HepG2 (cell line): ENCODE results near the gene HOXC9. TPM values are rescaled to one million over a fixed set of nuclear protein-coding genes. Genes with fewer than 3 reads are reported as not detected.

Experiments
- ADNP ChIP-seq: sonication (generic); formaldehyde crosslinking; IDR thresholded peaks from 2 replicates; pipeline ENCODE4 v1.4.0; 2020; ENCODE audit warnings: missing genetic modification reagents
- ARID2 ChIP-seq: sonication (generic); formaldehyde crosslinking; IDR thresholded peaks from 2 replicates; pipeline ENCODE4 v1.8.1; 2022; ENCODE audit warnings: mild to moderate bottlenecking, missing genetic modification reagents, borderline replicate concordance
- CCDC6 ChIP-seq: sonication (generic); formaldehyde crosslinking; IDR thresholded peaks from 2 replicates; pipeline ENCODE4 v1.8.1; 2022; ENCODE audit warnings: mild to moderate bottlenecking, missing genetic modification reagents, moderate library complexity
- CREM ChIP-seq, 2 experiments: sonication (generic) in 1 of 2; formaldehyde crosslinking in 1 of 2; IDR thresholded peaks; 2 replicates each; pipeline versions ENCODE4 v1.4.0 to v1.6.1; 2016 to 2020; ENCODE audit warnings: antibody characterized with exemption in 1 of 2, mild to moderate bottlenecking in 1 of 2, missing genetic modification reagents in 1 of 2
- EED ChIP-seq: sonication (generic); formaldehyde crosslinking; IDR thresholded peaks from 2 replicates; pipeline ENCODE4 v1.5.0; 2020; ENCODE audit warnings: mild to moderate bottlenecking, missing genetic modification reagents
- FOSL1 ChIP-seq: sonication (generic); formaldehyde crosslinking; IDR thresholded peaks from 2 replicates; pipeline ENCODE4 v1.9.0; 2021; ENCODE audit warnings: missing genetic modification reagents, borderline replicate concordance
- HNRNPK ChIP-seq: fragments of 200-400 bp; formaldehyde crosslinking; IDR thresholded peaks from 2 replicates; pipeline ENCODE4 v1.6.1; 2018; ENCODE audit warnings: low read length, low read depth, moderate library complexity, mild to moderate bottlenecking; ENCODE audit not compliant: poor library complexity, severe bottlenecking
- MAFF ChIP-seq: IDR thresholded peaks from 2 replicates; pipeline ENCODE4 v1.6.1; 2011; ENCODE audit warnings: low read depth, low read length, improper control_type of control experiment
- RFX3 ChIP-seq: IDR thresholded peaks from 2 replicates; pipeline ENCODE4 v1.6.1; 2016; ENCODE audit warnings: missing biosample characterization, missing genetic modification reagents
- RNF2 ChIP-seq: fragments of 450-650 bp; conservative IDR thresholded peaks from 2 replicates; pipeline ENCODE4 v1.6.1; 2016; ENCODE audit warnings: low read depth
- SMAD1 ChIP-seq: sonication (generic); formaldehyde crosslinking; IDR thresholded peaks from 2 replicates; pipeline ENCODE4 v1.4.0; 2020; ENCODE audit warnings: missing genetic modification reagents, low read depth, mild to moderate bottlenecking, borderline replicate concordance
- SRF ChIP-seq: IDR thresholded peaks from 2 replicates; pipeline ENCODE4 v1.6.1; 2011; ENCODE audit warnings: mild to moderate bottlenecking, low read depth, low read length, moderate library complexity
- TGIF2 ChIP-seq: IDR thresholded peaks from 2 replicates; pipeline ENCODE4 v1.6.1; 2016; ENCODE audit warnings: control low read depth, missing compliant biosample characterization
- ZBTB20 ChIP-seq: sonication (generic); formaldehyde crosslinking; IDR thresholded peaks from 2 replicates; pipeline ENCODE4 v1.8.1; 2023; ENCODE audit warnings: missing genetic modification reagents, low read depth, mild to moderate bottlenecking, borderline replicate concordance
- ZMYM4 ChIP-seq: sonication (generic); formaldehyde crosslinking; IDR thresholded peaks from 2 replicates; pipeline ENCODE4 v1.8.1; 2023; ENCODE audit warnings: mild to moderate bottlenecking, missing genetic modification reagents
- ZNF101 ChIP-seq: sonication (generic); formaldehyde crosslinking; IDR thresholded peaks from 2 replicates; pipeline ENCODE4 v1.4.0; 2020; ENCODE audit warnings: mild to moderate bottlenecking, low read depth, missing genetic modification reagents, borderline replicate concordance
- ZNF589 ChIP-seq: sonication (generic); formaldehyde crosslinking; conservative IDR thresholded peaks from 2 replicates; pipeline ENCODE4 v1.8.0; 2022; ENCODE audit warnings: mild to moderate bottlenecking, moderate library complexity, missing genetic modification reagents
- ZSCAN30 ChIP-seq: sonication (generic); formaldehyde crosslinking; IDR thresholded peaks from 2 replicates; pipeline ENCODE4 v1.5.0; 2020; ENCODE audit warnings: mild to moderate bottlenecking, missing genetic modification reagents
- polyA plus RNA-seq, 8 experiments: library from polyadenylated mRNA; depleted of rRNA in 3 of 8; stranded (reverse) in 7 of 8; unstranded in 1 of 8; fragments of >200 nt; fragmentation: Illumina TruSeq in 4 of 8; extraction: Trizol in 4 of 8; gene quantifications; 2 replicates each; pipeline versions ENCODE4 v1.2.1 to v1.2.3, GENCODE V29; 2011 to 2016; ENCODE audit warnings: low read depth in 4 of 8, missing spikeins in 1 of 8, mixed read lengths in 1 of 8; ENCODE audit not compliant: insufficient read depth in 1 of 8
- total RNA-seq, 5 experiments: library from RNA; depleted of rRNA; stranded (reverse); fragments of >200 nt; fragmentation: Illumina TruSeq; extraction: Trizol; gene quantifications; 2 replicates each; pipeline ENCODE4 v1.2.3, GENCODE V29; 2016; ENCODE audit warnings: low read depth in 1 of 5
- TF ChIP-seq, protein P1 (sequence below): sonication (generic); formaldehyde crosslinking; conservative IDR thresholded peaks from 2 replicates; pipeline ENCODE4 v1.4.0; 2020; ENCODE audit warnings: missing genetic modification reagents
- TF ChIP-seq, protein P2 (sequence below): sonication (generic); formaldehyde crosslinking; IDR thresholded peaks from 2 replicates; pipeline ENCODE4 v1.5.1; 2020; ENCODE audit warnings: mild to moderate bottlenecking, missing genetic modification reagents, moderate library complexity
- TF ChIP-seq, protein P3 (sequence below): sonication (generic); formaldehyde crosslinking; IDR thresholded peaks from 2 replicates; pipeline ENCODE4 v1.8.0; 2022; ENCODE audit warnings: mild to moderate bottlenecking, missing genetic modification reagents
- TF ChIP-seq, protein P4 (sequence below): sonication (generic); formaldehyde crosslinking; IDR thresholded peaks from 2 replicates; pipeline ENCODE4 v1.5.1; 2020; ENCODE audit warnings: mild to moderate bottlenecking, moderate library complexity, missing genetic modification reagents

HOXC9 gene
- total and polyA plus RNA-seq, 2 of the 13 experiments (the other 11 are each of a cell fraction or from before 2014, with no cell fraction given) = 0.11 to 1.1 TPM

DNA sequence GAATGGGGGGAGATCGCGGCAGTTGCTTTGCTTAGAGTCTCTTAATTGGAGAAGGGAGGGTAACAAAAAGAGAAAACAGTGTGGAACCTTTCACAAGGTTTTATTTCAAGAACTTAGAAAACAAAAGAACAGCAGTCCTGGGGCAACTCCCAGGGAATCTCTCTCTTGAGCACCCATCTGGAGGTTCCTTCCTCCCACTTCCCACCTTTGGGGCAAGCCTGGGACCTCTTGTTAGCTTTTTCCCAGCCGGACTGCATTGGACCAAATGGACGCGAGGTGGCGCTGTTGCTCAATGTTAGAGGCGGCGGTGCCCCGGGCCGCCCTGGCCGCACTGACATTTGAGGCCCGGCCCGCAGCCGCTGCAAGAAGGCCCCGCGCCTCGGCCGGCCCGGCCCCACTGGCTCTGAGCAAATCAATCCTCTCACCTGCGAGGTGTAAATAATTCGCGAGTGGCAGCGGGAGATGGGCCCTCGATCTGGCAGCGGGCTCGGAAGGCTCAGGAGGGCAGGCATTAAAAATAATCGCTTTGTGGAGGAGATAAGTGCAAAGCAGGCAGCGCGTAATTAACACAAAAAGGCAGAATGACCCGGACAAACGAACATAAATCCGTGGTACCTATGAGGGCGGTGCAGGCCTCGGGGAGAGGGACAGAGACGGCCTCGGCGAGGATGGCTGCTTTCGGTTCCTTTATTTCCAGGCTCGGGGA lies 6.0 kb downstream of the HOXC9 start (continued):
- TF ChIP-seq CREM (IDR thresholded peaks at IDR 0.05) (no peak), CREM (CRISPR knock-in tag; IDR thresholded peaks at IDR 0.05) (no peak), TGIF2 (CRISPR knock-in tag) (no peak), CCDC6 (CRISPR knock-in tag) (no peak), FOSL1 (CRISPR knock-in tag) (no peak), SMAD1 (CRISPR knock-in tag) (no peak), HNRNPK (no peak), SRF (no peak), RFX3 (CRISPR knock-in tag) (no peak), RNF2 (peak; percentile 97), EED (CRISPR knock-in tag) (no peak), ZNF101 (CRISPR knock-in tag) (no peak), ZSCAN30 (CRISPR knock-in tag) (no peak), ZNF589 (CRISPR knock-in tag) (no peak), ZBTB20 (CRISPR knock-in tag) (no peak), ADNP (CRISPR knock-in tag) (no peak), ARID2 (CRISPR knock-in tag) (peak; percentile 49; the same call in 1 of the 2 replicates), ZMYM4 (CRISPR knock-in tag) (no peak), MAFF (no peak)
- TF ChIP-seq, protein P1, sequence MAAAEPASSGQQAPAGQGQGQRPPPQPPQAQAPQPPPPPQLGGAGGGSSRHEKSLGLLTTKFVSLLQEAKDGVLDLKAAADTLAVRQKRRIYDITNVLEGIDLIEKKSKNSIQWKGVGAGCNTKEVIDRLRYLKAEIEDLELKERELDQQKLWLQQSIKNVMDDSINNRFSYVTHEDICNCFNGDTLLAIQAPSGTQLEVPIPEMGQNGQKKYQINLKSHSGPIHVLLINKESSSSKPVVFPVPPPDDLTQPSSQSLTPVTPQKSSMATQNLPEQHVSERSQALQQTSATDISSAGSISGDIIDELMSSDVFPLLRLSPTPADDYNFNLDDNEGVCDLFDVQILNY (CRISPR knock-in tag) = no peak
- TF ChIP-seq, protein P2, sequence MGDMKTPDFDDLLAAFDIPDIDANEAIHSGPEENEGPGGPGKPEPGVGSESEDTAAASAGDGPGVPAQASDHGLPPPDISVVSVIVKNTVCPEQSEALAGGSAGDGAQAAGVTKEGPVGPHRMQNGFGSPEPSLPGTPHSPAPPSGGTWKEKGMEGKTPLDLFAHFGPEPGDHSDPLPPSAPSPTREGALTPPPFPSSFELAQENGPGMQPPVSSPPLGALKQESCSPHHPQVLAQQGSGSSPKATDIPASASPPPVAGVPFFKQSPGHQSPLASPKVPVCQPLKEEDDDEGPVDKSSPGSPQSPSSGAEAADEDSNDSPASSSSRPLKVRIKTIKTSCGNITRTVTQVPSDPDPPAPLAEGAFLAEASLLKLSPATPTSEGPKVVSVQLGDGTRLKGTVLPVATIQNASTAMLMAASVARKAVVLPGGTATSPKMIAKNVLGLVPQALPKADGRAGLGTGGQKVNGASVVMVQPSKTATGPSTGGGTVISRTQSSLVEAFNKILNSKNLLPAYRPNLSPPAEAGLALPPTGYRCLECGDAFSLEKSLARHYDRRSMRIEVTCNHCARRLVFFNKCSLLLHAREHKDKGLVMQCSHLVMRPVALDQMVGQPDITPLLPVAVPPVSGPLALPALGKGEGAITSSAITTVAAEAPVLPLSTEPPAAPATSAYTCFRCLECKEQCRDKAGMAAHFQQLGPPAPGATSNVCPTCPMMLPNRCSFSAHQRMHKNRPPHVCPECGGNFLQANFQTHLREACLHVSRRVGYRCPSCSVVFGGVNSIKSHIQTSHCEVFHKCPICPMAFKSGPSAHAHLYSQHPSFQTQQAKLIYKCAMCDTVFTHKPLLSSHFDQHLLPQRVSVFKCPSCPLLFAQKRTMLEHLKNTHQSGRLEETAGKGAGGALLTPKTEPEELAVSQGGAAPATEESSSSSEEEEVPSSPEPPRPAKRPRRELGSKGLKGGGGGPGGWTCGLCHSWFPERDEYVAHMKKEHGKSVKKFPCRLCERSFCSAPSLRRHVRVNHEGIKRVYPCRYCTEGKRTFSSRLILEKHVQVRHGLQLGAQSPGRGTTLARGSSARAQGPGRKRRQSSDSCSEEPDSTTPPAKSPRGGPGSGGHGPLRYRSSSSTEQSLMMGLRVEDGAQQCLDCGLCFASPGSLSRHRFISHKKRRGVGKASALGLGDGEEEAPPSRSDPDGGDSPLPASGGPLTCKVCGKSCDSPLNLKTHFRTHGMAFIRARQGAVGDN (CRISPR knock-in tag) = peak; percentile 44
- TF ChIP-seq, protein P3, sequence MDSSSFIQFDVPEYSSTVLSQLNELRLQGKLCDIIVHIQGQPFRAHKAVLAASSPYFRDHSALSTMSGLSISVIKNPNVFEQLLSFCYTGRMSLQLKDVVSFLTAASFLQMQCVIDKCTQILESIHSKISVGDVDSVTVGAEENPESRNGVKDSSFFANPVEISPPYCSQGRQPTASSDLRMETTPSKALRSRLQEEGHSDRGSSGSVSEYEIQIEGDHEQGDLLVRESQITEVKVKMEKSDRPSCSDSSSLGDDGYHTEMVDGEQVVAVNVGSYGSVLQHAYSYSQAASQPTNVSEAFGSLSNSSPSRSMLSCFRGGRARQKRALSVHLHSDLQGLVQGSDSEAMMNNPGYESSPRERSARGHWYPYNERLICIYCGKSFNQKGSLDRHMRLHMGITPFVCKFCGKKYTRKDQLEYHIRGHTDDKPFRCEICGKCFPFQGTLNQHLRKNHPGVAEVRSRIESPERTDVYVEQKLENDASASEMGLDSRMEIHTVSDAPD (CRISPR knock-in tag) = no peak
- TF ChIP-seq, protein P4, sequence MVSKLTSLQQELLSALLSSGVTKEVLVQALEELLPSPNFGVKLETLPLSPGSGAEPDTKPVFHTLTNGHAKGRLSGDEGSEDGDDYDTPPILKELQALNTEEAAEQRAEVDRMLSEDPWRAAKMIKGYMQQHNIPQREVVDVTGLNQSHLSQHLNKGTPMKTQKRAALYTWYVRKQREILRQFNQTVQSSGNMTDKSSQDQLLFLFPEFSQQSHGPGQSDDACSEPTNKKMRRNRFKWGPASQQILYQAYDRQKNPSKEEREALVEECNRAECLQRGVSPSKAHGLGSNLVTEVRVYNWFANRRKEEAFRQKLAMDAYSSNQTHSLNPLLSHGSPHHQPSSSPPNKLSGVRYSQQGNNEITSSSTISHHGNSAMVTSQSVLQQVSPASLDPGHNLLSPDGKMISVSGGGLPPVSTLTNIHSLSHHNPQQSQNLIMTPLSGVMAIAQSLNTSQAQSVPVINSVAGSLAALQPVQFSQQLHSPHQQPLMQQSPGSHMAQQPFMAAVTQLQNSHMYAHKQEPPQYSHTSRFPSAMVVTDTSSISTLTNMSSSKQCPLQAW (CRISPR knock-in tag) = peak; percentile 48; the same call in 1 of the 2 replicates
